ENCODE measurements around the gene EHMT2.
"Not testable (repeated sequence)": the region's sequence is repeated elsewhere in the genome, so short reads cannot be mapped to it uniquely, and the experiment has no call there.

The EHMT2 gene

DNA sequence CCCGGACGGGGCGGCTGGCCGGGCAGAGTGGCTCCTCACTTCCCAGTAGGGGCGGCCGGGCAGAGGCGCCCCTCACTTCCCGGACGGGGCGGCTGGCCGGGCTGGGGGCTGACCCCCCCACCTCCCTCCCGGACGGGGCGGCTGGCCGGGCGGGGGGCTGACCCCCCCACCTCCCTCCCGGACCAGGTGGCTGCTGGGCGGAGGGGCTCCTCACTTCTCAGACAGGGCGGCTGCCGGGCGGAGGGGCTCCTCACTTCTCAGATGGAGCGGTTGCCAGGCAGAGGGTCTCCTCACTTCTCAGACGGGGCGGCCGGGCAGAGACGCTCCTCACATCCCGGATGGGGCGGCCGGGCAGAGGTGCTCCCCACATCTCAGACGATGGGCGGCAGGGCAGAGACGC, 34.6 kb upstream of the EHMT2 start:
- not testable (repeated sequence) for H3K36me3 ChIP-seq (ENCODE audit: insufficient read depth, low read length); H3K4me1 ChIP-seq (ENCODE audit: control insufficient read depth, insufficient read depth, low read length, unreplicated experiment); H3K79me2 ChIP-seq (ENCODE audit: control insufficient read depth, insufficient read depth, low read length, unreplicated experiment); H2AFZ ChIP-seq (ENCODE audit: low read length, unreplicated experiment); H3K27me3 ChIP-seq (ENCODE audit: insufficient read depth, low read length); H3K4me3 ChIP-seq (ENCODE audit: low read depth, low read length); H3K27ac ChIP-seq (ENCODE audit: low read depth, low read length)

- Histone ChIP-seq H3K4me1 (ENCODE audit: control insufficient read depth, insufficient read depth, low read length, unreplicated experiment) (no peaks in the 10 kb centered on the region), H2AFZ (ENCODE audit: low read length, unreplicated experiment) (no peak overlapping the region), H3K27me3 (ENCODE audit: insufficient read depth, low read length) (no peaks in the 10 kb centered on the region), H3K79me2 (ENCODE audit: control insufficient read depth, insufficient read depth, low read length, unreplicated experiment) (no peaks in the 10 kb centered on the region), H3K36me3 (ENCODE audit: insufficient read depth, low read length) (no peaks in the 10 kb centered on the region), H3K4me3 (ENCODE audit: low read depth, low read length) (no peak overlapping the region), H3K27ac (ENCODE audit: low read depth, low read length) (no peak overlapping the region)
Measured at GRCh38 chr6:31930962-31931361, 33.5 kb upstream of the EHMT2 start.

GRCh38 chr6:31928672-31928939, 31.1 kb upstream of the EHMT2 start:
- Histone ChIP-seq H3K36me3 (ENCODE audit: insufficient read depth, low read length) (no peaks in the 10 kb centered on the region), H3K79me2 (ENCODE audit: control insufficient read depth, insufficient read depth, low read length, unreplicated experiment) (no peaks in the 10 kb centered on the region), H3K27me3 (ENCODE audit: insufficient read depth, low read length) (no peaks in the 10 kb centered on the region), H2AFZ (ENCODE audit: low read length, unreplicated experiment) (no peak overlapping the region), H3K4me1 (ENCODE audit: control insufficient read depth, insufficient read depth, low read length, unreplicated experiment) (no peaks in the 10 kb centered on the region), H3K27ac (ENCODE audit: low read depth, low read length) (no peak overlapping the region), H3K4me3 (ENCODE audit: low read depth, low read length) (no peak overlapping the region)

DNA sequence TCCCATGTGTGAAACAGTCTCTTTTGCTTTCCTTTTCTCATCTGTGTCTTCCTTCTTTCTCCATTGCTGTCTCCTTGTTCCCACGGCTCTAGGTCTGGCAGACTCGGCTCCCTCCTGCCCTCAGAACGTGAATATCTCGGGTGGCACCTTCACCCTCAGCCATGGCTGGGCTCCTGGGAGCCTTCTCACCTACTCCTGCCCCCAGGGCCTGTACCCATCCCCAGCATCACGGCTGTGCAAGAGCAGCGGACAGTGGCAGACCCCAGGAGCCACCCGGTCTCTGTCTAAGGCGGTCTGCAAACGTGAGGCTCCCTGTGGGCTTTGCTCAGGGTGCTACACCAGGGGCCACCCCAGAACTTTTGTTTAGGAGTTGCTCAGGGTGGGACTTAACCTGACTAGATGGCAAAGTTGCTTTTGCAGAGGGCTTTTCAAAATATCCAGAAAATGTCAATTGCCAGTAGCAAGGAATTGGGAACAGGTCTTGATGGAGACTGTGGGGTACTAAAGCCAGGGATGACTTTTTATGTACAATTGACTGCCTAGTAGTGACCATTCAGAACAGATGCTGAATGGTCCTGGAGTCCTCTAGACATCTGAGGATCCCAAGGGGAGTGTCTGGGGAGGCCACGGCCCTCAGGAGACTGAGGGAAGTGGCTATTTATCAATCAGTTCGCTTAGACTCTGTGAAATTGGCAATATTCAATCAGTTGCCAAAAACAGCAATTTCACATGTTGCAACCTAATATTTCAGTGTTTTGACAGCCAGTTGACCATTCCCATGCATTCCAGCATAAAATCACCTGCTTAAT, 30.6 kb upstream of the EHMT2 start:
- Histone ChIP-seq H3K27me3 (ENCODE audit: insufficient read depth, low read length) (no peaks in the 10 kb centered on the region), H3K27ac (ENCODE audit: low read depth, low read length) (no peak overlapping the region), H2AFZ (ENCODE audit: low read length, unreplicated experiment) (peak overlapping the region; percentile 32), H3K4me1 (ENCODE audit: control insufficient read depth, insufficient read depth, low read length, unreplicated experiment) (no peaks in the 10 kb centered on the region), H3K36me3 (ENCODE audit: insufficient read depth, low read length) (no peaks in the 10 kb centered on the region), H3K4me3 (ENCODE audit: low read depth, low read length) (peak overlapping the region; percentile 15; the same call in 1 of the 2 replicates), H3K79me2 (ENCODE audit: control insufficient read depth, insufficient read depth, low read length, unreplicated experiment) (no peaks in the 10 kb centered on the region)

DNA sequence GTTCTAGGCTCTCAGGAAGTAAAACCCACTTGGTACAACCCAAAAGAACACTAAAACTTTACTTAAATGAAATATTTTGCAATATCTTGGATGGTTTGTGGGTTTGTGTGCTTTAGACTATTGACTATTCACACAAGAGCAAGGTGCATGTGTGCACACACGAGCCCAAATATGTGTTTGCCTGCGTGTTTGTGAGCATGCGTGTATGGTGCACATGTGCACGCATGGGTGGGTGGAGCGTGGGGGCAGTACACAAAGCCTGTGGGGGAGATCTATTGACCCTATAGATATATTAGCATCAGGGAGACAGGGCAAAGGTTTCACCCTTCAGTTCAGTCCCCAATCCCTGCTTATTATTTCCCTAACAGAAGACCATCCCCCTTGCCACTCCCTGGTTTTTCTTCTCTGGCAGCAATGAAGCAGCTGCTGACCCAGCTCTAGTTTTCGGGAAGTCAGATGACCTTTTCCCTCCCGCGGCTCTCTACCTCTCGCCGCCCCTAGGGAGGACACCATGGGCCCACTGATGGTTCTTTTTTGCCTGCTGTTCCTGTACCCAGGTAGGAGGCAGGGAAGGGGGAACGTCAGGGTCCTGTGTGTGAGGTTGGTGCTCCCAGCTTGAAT, 29.9 kb upstream of the EHMT2 start, which contains the start of gene C2:
Gene C2 (plus strand): TSS at position 476 of the 621 bp plus-strand sequence. CDS start 36 bp downstream, at position 512.
- H3K27ac ChIP-seq (ENCODE audit: low read depth, low read length): no peak within 1 kb of the TSS
- H3K36me3 ChIP-seq (ENCODE audit: insufficient read depth, low read length): no peaks in the 10 kb centered on the region
- peak within 1 kb of the TSS; percentile 15; the same call in 1 of the 2 replicates for H3K4me3 ChIP-seq (ENCODE audit: low read depth, low read length)
- H3K27me3 ChIP-seq (ENCODE audit: insufficient read depth, low read length): no peaks in the 10 kb centered on the region
- no peaks in the 10 kb centered on the region for H3K79me2 ChIP-seq (ENCODE audit: control insufficient read depth, insufficient read depth, low read length, unreplicated experiment)
- H3K4me1 ChIP-seq (ENCODE audit: control insufficient read depth, insufficient read depth, low read length, unreplicated experiment): no peaks in the 10 kb centered on the region
- H2AFZ ChIP-seq (ENCODE audit: low read length, unreplicated experiment): peak within 1 kb of the TSS; percentile 32

- Histone ChIP-seq H3K27ac (ENCODE audit: low read depth, low read length) (no peak overlapping the region), H2AFZ (ENCODE audit: low read length, unreplicated experiment) (no peak overlapping the region), H3K4me1 (ENCODE audit: control insufficient read depth, insufficient read depth, low read length, unreplicated experiment) (peaks cover 11% of the 10 kb centered on the region), H3K27me3 (ENCODE audit: insufficient read depth, low read length) (no peaks in the 10 kb centered on the region), H3K36me3 (ENCODE audit: insufficient read depth, low read length) (no peaks in the 10 kb centered on the region), H3K79me2 (ENCODE audit: control insufficient read depth, insufficient read depth, low read length, unreplicated experiment) (no peaks in the 10 kb centered on the region), H3K4me3 (ENCODE audit: low read depth, low read length) (no peak overlapping the region)
Measured at GRCh38 chr6:31922942-31923341, 25.4 kb upstream of the EHMT2 start.

- Histone ChIP-seq H3K36me3 (ENCODE audit: insufficient read depth, low read length) (no peaks in the 10 kb centered on the region), H3K4me3 (ENCODE audit: low read depth, low read length) (no peak overlapping the region), H3K4me1 (ENCODE audit: control insufficient read depth, insufficient read depth, low read length, unreplicated experiment) (peaks cover 11% of the 10 kb centered on the region), H2AFZ (ENCODE audit: low read length, unreplicated experiment) (no peak overlapping the region), H3K27me3 (ENCODE audit: insufficient read depth, low read length) (no peaks in the 10 kb centered on the region), H3K79me2 (ENCODE audit: control insufficient read depth, insufficient read depth, low read length, unreplicated experiment) (no peaks in the 10 kb centered on the region), H3K27ac (ENCODE audit: low read depth, low read length) (no peak overlapping the region)
Measured at GRCh38 chr6:31920811-31921210, 23.3 kb upstream of the EHMT2 start.

- H2AFZ ChIP-seq (ENCODE audit: low read length, unreplicated experiment): no peak overlapping the region
- no peaks in the 10 kb centered on the region for H3K27me3 ChIP-seq (ENCODE audit: insufficient read depth, low read length)
- H3K4me3 ChIP-seq (ENCODE audit: low read depth, low read length): no peak overlapping the region
- H3K4me1 ChIP-seq (ENCODE audit: control insufficient read depth, insufficient read depth, low read length, unreplicated experiment): peaks cover 11% of the 10 kb centered on the region
- H3K27ac ChIP-seq (ENCODE audit: low read depth, low read length): no peak overlapping the region
- no peaks in the 10 kb centered on the region for H3K79me2 ChIP-seq (ENCODE audit: control insufficient read depth, insufficient read depth, low read length, unreplicated experiment)
- no peaks in the 10 kb centered on the region for H3K36me3 ChIP-seq (ENCODE audit: insufficient read depth, low read length)
Measured at GRCh38 chr6:31919624-31920303, 22.3 kb upstream of the EHMT2 start.

DNA sequence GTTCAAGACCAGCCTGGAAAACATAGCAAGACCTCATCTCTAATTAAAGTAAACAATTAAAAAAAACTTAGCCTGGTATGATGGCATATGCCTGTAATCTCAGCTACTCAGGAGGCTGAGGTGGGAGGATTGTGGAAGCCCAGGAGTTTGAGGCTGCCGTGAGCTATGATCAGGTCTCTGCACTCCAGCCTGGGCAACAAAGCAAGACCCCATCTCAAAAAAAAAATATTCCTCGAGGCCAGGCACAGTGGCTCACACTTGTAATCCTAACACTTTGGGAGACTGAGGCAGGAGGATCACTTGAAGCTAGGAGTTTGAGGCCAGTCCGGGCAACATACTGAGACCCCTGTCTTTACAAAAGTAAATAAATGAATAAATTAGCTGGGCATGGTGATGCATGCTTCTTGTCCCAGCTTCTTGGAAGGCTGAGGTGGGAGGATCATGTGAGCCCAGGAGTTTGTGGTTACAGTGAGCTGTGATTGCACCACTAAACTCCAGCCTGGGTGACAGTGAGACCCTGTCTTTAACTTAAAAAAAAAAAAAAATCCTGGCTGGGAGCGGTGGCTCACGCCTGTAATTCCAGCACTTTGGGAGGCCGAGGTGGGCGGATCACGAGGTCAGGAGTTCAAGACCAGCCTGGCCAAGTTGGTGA, 20.7 kb upstream of the EHMT2 start:
- Histone ChIP-seq H3K4me3 (ENCODE audit: low read depth, low read length) (no peak overlapping the region), H3K36me3 (ENCODE audit: insufficient read depth, low read length) (no peaks in the 10 kb centered on the region), H3K79me2 (ENCODE audit: control insufficient read depth, insufficient read depth, low read length, unreplicated experiment) (no peaks in the 10 kb centered on the region), H3K27me3 (ENCODE audit: insufficient read depth, low read length) (no peaks in the 10 kb centered on the region), H3K4me1 (ENCODE audit: control insufficient read depth, insufficient read depth, low read length, unreplicated experiment) (peaks cover 11% of the 10 kb centered on the region), H2AFZ (ENCODE audit: low read length, unreplicated experiment) (no peak overlapping the region), H3K27ac (ENCODE audit: low read depth, low read length) (no peak overlapping the region)

- Histone ChIP-seq H2AFZ (ENCODE audit: low read length, unreplicated experiment) (no peak overlapping the region), H3K4me3 (ENCODE audit: low read depth, low read length) (no peak overlapping the region)
Measured at GRCh38 chr6:31915756-31916155, 18.3 kb upstream of the EHMT2 start.

More at GRCh38 chr6:31915756-31916155, 18.3 kb upstream of the EHMT2 start:
- Histone ChIP-seq H3K79me2 (ENCODE audit: control insufficient read depth, insufficient read depth, low read length, unreplicated experiment) (no peaks in the 10 kb centered on the region), H3K27ac (ENCODE audit: low read depth, low read length) (no peak overlapping the region), H3K4me1 (ENCODE audit: control insufficient read depth, insufficient read depth, low read length, unreplicated experiment) (peaks cover 6% of the 10 kb centered on the region), H3K36me3 (ENCODE audit: insufficient read depth, low read length) (no peaks in the 10 kb centered on the region), H3K27me3 (ENCODE audit: insufficient read depth, low read length) (no peaks in the 10 kb centered on the region)

Measured in ACC112 (cell line).